SU-DHL-6 (cell line): Measurements from ENCODE around the gene EIF4G1.

Experiments
- H2AFZ ChIP-seq: fragments of 200-600 bp; sonication (generic); 2 replicates; pipeline ENCODE4 v1.6.1; 2014; ENCODE audit warnings: low read depth, mild to moderate bottlenecking, moderate library complexity, mixed read lengths, antibody characterized with exemption, low read length; ENCODE audit not compliant: severe bottlenecking
- H3F3A ChIP-seq: fragments of 200-600 bp; shearing (Covaris generic); 2 replicates; pipeline ENCODE4 v1.6.0; 2016; ENCODE audit warnings: antibody characterized with exemption, mild to moderate bottlenecking; ENCODE audit not compliant: insufficient read depth
- H3K27ac ChIP-seq: fragments of 200-600 bp; sonication (generic); 2 replicates; pipeline ENCODE4 v1.5.1; 2016; ENCODE audit warnings: low read depth, mild to moderate bottlenecking, low read length, moderate library complexity, mixed read lengths
- H3K27me3 ChIP-seq: fragments of 200-600 bp; sonication (generic), shearing (Covaris generic); 2 replicates; pipeline ENCODE4 v1.6.0; 2014; ENCODE audit warnings: mild to moderate bottlenecking, low read length
- H3K36me3 ChIP-seq: fragments of 200-600 bp; sonication (generic); 2 replicates; pipeline ENCODE4 v1.6.1; 2014; ENCODE audit warnings: mild to moderate bottlenecking, low read length, mixed read lengths
- H3K4me2 ChIP-seq: fragments of 300-600, 200-600 bp; shearing (Covaris generic), sonication (generic); 2 replicates; pipeline ENCODE4 v1.6.0; 2014; ENCODE audit warnings: low read length, low read depth, mild to moderate bottlenecking; ENCODE audit not compliant: poor library complexity, severe bottlenecking
- H3K4me3 ChIP-seq: fragments of 200-600 bp; sonication (generic); 2 replicates; pipeline ENCODE4 v1.5.1; 2014; ENCODE audit warnings: antibody characterized with exemption, low read length, mild to moderate bottlenecking, mixed read lengths; ENCODE audit not compliant: insufficient read depth, poor library complexity, severe bottlenecking
- H3K79me2 ChIP-seq: fragments of 200-600 bp; sonication (generic); 2 replicates; pipeline ENCODE4 v1.6.1; 2014; ENCODE audit warnings: mild to moderate bottlenecking, low read length, moderate library complexity; ENCODE audit not compliant: insufficient read depth
- H3K9ac ChIP-seq: fragments of 200-600 bp; sonication (generic); 2 replicates; pipeline ENCODE4 v1.7.0; 2014; ENCODE audit warnings: mild to moderate bottlenecking, low read length
- H3K9me2 ChIP-seq: fragments of 200-600 bp; sonication (generic); replicated peaks from 2 replicates; pipeline ENCODE4 v1.6.1; 2014; ENCODE audit warnings: low read length; ENCODE audit not compliant: insufficient read depth
- H3K9me3 ChIP-seq: fragments of 200-600 bp; sonication (generic); 2 replicates; pipeline ENCODE4 v1.6.1; 2014; ENCODE audit warnings: low read length, mixed read lengths; ENCODE audit not compliant: insufficient read depth
- H4K20me1 ChIP-seq: fragments of 200-600 bp; sonication (generic); 2 replicates; pipeline ENCODE4 v1.6.1; 2014; ENCODE audit warnings: low read depth, mild to moderate bottlenecking, antibody characterized with exemption, low read length, moderate library complexity, mixed read lengths
- EZH2phosphoT487 ChIP-seq: fragments of 200-600 bp; sonication (generic), shearing (Covaris generic); conservative IDR thresholded peaks from 2 replicates; pipeline ENCODE4 v1.6.1; 2018; ENCODE audit warnings: mild to moderate bottlenecking, antibody characterized with exemption, low read length, moderate library complexity, mixed read lengths
- TF ChIP-seq, protein P1 (sequence below): fragments of 200-600 bp; sonication (generic); IDR thresholded peaks from one replicate; pipeline ENCODE4 v1.5.1; 2017; ENCODE audit warnings: antibody characterized with exemption, mild to moderate bottlenecking, low read length, moderate library complexity; ENCODE audit not compliant: insufficient read depth, poor library complexity, severe bottlenecking

The EIF4G1 gene

DNA sequence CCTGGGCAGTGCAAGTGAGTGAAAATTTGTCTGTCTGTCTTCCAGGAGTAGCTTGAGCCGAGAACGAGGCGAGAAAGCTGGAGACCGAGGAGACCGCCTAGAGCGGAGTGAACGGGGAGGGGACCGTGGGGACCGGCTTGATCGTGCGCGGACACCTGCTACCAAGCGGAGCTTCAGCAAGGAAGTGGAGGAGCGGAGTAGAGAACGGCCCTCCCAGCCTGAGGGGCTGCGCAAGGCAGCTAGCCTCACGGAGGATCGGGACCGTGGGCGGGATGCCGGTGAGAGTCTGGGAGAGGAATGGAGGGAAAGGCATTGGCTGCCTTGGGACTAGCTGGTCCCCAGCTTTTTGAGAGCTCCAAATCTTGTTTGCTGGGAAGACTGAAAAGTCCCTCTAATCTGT is 12.8 kb downstream of the EIF4G1 start:
- Histone ChIP-seq H3K9me3 (no peaks in the 10 kb centered on the region), H3K9ac (no peak overlapping the region), H3K79me2 (no peaks in the 10 kb centered on the region), H3F3A (peaks cover 12% of the 10 kb centered on the region; the same call in 1 of the 2 replicates), H4K20me1 (no peaks in the 10 kb centered on the region; the same call in 1 of the 2 replicates), H3K4me2 (no peak overlapping the region), H2AFZ (no peak overlapping the region), H3K9me2 (no peaks in the 10 kb centered on the region), H3K27me3 (no peaks in the 10 kb centered on the region), H3K36me3 (peaks cover 44% of the 10 kb centered on the region), H3K27ac (no peak overlapping the region), H3K4me3 (no peak overlapping the region)
- TF ChIP-seq, protein P1, sequence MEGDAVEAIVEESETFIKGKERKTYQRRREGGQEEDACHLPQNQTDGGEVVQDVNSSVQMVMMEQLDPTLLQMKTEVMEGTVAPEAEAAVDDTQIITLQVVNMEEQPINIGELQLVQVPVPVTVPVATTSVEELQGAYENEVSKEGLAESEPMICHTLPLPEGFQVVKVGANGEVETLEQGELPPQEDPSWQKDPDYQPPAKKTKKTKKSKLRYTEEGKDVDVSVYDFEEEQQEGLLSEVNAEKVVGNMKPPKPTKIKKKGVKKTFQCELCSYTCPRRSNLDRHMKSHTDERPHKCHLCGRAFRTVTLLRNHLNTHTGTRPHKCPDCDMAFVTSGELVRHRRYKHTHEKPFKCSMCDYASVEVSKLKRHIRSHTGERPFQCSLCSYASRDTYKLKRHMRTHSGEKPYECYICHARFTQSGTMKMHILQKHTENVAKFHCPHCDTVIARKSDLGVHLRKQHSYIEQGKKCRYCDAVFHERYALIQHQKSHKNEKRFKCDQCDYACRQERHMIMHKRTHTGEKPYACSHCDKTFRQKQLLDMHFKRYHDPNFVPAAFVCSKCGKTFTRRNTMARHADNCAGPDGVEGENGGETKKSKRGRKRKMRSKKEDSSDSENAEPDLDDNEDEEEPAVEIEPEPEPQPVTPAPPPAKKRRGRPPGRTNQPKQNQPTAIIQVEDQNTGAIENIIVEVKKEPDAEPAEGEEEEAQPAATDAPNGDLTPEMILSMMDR: no peak
- TF ChIP-seq EZH2phosphoT487: no peak

DNA sequence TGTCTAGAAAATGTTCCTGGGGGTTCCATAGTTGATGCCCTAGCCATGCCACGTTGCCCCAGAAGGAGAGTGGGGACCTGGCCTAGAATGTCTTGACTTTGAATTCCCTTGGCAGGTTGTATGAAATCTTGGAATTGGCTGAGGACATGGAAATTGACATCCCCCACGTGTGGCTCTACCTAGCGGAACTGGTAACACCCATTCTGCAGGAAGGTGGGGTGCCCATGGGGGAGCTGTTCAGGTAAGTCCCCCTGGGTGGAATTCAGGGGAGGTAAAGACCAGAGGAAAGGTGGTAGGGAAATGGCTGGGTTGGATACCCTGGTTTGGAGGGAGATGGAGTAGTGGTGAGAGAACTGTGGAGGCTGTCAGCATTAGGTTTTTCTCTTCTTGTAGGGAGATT is 14.1 kb downstream of the EIF4G1 start:
- peaks cover 50% of the 10 kb centered on the region for H3K36me3 ChIP-seq
- H4K20me1 ChIP-seq: no peaks in the 10 kb centered on the region; the same call in 1 of the 2 replicates
- H3K9me3 ChIP-seq: no peaks in the 10 kb centered on the region
- H3K9me2 ChIP-seq: no peaks in the 10 kb centered on the region
- no peak overlapping the region for H3K4me2 ChIP-seq
- no peak overlapping the region for H3K27ac ChIP-seq
- peaks cover 25% of the 10 kb centered on the region for H3F3A ChIP-seq
- no peak overlapping the region for H3K9ac ChIP-seq
- H3K27me3 ChIP-seq: no peaks in the 10 kb centered on the region
- H2AFZ ChIP-seq: no peak overlapping the region
- H3K4me3 ChIP-seq: no peak overlapping the region
- H3K79me2 ChIP-seq: no peaks in the 10 kb centered on the region
- TF ChIP-seq, protein P1: no peak
- no peak for TF ChIP-seq EZH2phosphoT487

DNA sequence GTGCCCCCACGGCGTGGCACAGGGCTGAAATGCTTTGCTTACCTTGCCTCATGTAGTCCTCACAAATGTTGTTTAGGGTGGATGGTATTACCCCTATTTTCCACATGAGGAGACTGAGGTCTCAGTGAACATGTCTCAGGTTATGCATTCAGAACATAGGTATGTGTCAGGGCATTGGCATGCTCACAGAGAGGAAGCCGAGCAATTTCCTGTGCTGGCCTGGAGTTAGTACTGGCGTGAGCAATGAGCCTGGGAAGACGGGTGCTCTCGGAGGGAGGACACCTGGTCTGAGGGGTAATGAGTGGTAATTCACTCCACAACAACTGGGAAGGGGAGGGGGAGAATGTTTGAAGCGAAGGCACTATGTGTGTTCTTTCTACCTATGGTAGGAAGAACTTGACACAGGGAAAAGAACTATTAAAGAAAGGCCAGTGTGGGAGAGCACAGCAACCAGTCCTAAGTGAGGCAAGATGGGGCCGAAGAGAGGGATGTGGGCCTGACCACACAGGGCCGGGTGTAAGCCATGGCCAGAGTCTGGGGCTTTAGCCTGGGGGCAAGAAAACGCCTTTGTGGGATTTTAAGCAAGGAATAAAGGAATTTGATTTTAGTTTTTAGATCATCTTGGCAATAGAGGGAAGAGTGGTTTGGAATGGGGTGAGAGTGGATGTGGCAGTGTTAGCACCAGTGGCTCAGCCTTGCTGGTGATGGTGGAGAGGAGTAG is 18.1 kb downstream of the EIF4G1 start:
- Histone ChIP-seq H4K20me1 (peaks cover 3% of the 10 kb centered on the region; the same call in 1 of the 2 replicates), H3K79me2 (no peaks in the 10 kb centered on the region), H3K4me2 (no peak overlapping the region), H3K36me3 (peaks cover 30% of the 10 kb centered on the region; the same call in 1 of the 2 replicates), H3F3A (peaks cover 46% of the 10 kb centered on the region), H3K27ac (no peak overlapping the region), H3K4me3 (no peak overlapping the region), H3K9me2 (no peaks in the 10 kb centered on the region), H3K9me3 (no peaks in the 10 kb centered on the region), H3K9ac (no peak overlapping the region), H3K27me3 (no peaks in the 10 kb centered on the region), H2AFZ (no peak overlapping the region)
- TF ChIP-seq, protein P1: no peak
- no peak for TF ChIP-seq EZH2phosphoT487
